ENCODE data around the gene FFAR2. TPM values are rescaled to one million over a fixed set of nuclear protein-coding genes. Genes with fewer than 3 reads are reported as not detected.

The FFAR2 gene
- total RNA-seq, 1 experiment from 2014 or later, result not detected

DNA sequence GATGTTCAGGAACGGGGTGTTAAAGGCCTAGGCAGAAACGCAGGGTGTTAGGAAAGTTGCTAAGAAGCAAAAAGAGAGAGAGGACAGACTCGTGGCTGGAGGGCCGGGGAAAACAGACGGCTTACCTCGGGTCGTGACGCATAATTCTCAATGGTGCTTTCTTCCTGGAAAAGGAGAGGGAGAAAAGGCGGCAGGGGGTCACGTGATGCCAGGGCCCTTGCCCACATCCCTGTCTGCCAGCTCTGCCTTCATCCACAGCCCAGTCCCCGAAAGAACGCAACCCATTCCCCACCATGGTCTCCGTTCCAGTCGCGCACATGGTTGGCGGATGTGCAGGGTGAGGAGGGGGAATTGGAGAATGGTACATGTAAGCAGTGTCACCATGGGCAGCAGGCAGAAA lies 40.6 kb downstream of the FFAR2 start:
- Histone ChIP-seq H3K27me3 (ENCODE audit: insufficient read depth, low read length) (no peaks in the 10 kb centered on the region), H3K27ac (ENCODE audit: insufficient read length, low read depth, low read length) (no peak overlapping the region), H2BK12ac (ENCODE audit: insufficient read length, low read depth, low read length) (no peak overlapping the region), H3K4ac (ENCODE audit: low read depth, low read length) (no peak overlapping the region), H3K23ac (ENCODE audit: insufficient read length, low read depth, low read length) (no peak overlapping the region), H2AK5ac (ENCODE audit: insufficient read length, low read length) (no peak overlapping the region), H3K56ac (ENCODE audit: insufficient read length, low read depth, low read length) (no peak overlapping the region), H2BK20ac (ENCODE audit: low read depth, low read length, poor library complexity, severe bottlenecking) (no peak overlapping the region), H3K9me3 (ENCODE audit: control insufficient read depth, low read depth, low read length) (no peaks in the 10 kb centered on the region), H3K18ac (ENCODE audit: insufficient read length, low read depth, low read length) (no peak overlapping the region), H3T11ph (ENCODE audit: low read length) (no peak overlapping the region), H3K4me2 (ENCODE audit: insufficient read depth, insufficient read length, low read length) (no peak overlapping the region), H3K14ac (ENCODE audit: insufficient read depth, low read length) (no peak overlapping the region; the same call in 1 of the 2 replicates), H4K91ac (ENCODE audit: insufficient read length, low read depth, low read length) (no peak overlapping the region), H4K20me1 (ENCODE audit: control insufficient read depth, insufficient read depth, insufficient read length) (no peaks in the 10 kb centered on the region), H3K79me2 (ENCODE audit: insufficient read depth, low read length) (no peaks in the 10 kb centered on the region), H3K4me1 (ENCODE audit: insufficient read depth, low read length) (no peaks in the 10 kb centered on the region), H2AFZ (ENCODE audit: low read length) (no peak overlapping the region), H2BK15ac (ENCODE audit: low read depth, low read length) (no peak overlapping the region), H3K9ac (ENCODE audit: extremely low read depth, insufficient read length, low read length) (no peak overlapping the region), H4K5ac (ENCODE audit: insufficient read length, low read depth, low read length) (no peak overlapping the region), H2BK5ac (ENCODE audit: insufficient read length, low read length) (no peak overlapping the region), H3K79me1 (ENCODE audit: insufficient read depth, low read depth, low read length, poor library complexity, severe bottlenecking) (no peaks in the 10 kb centered on the region), H4K8ac (replicated peaks; ENCODE audit: insufficient read length, low read depth, low read length) (no peak overlapping the region), H2BK120ac (ENCODE audit: low read depth, low read length, poor library complexity, severe bottlenecking) (no peak overlapping the region), H3K23me2 (ENCODE audit: insufficient read length, low read depth, low read length, poor library complexity, severe bottlenecking) (no peaks in the 10 kb centered on the region)
- no peaks in the 10 kb centered on the region for H3K36me3 Mint-ChIP-seq (ENCODE audit: insufficient read depth in 1 of 3, low read depth in 3 of 3)
- H3K4me1 Mint-ChIP-seq, result peaks cover 0 to 3% of the 10 kb centered on the region in 2 experiments; a peak in 1 of 4 replicates
- TF ChIP-seq CTCF (conservative IDR thresholded peaks at IDR 0.05), result no peak
- no peak overlapping the region for H3K27ac Mint-ChIP-seq
- peaks cover 53% of the 10 kb centered on the region for H3K27me3 Mint-ChIP-seq (ENCODE audit: low read depth)
- no peaks in the 10 kb centered on the region for H3K9me3 Mint-ChIP-seq
- no peak overlapping the region for H3K4me3 Mint-ChIP-seq
- DNase-seq, result no peak
- whole genome bisulfite sequencing (ENCODE audit: extremely low coverage, insufficient read length, low lambda C conversion rate), result no CpG with 5 or more reads among the region's 16 CpGs

All from H9 (cell line).